HL-60 (cell line): ENCODE results near the gene CASQ1.

ENCODE experiments used
- CTCF ChIP-seq: IDR thresholded peaks from one replicate; pipeline ENCODE4 v1.5.1; 2011; ENCODE audit warnings: low read length, control low read depth, inconsistent platforms; ENCODE audit not compliant: insufficient read depth
- GABPA ChIP-seq: IDR thresholded peaks from 2 replicates; pipeline ENCODE4 v1.6.1; 2012; ENCODE audit warnings: low read depth

- TF ChIP-seq CTCF (no peak), GABPA (no peak)
Observed at GRCh38 chr1:160200786-160201185, 10.4 kb downstream of the CASQ1 start.
